ENCODE data around the gene TRIO. TPM values are rescaled to one million over a fixed set of nuclear protein-coding genes. Genes with fewer than 3 reads are reported as not detected.

Gene TRIO
- total and polyA plus RNA-seq, 10 of the 15 experiments (the other 5 are each of a cell fraction or from before 2014, with no cell fraction given) = 5.1 to 96.4 (median 44.6) TPM

- TF ChIP-seq BCL3 (IDR thresholded peaks at IDR 0.05; ENCODE audit: borderline replicate concordance, insufficient read depth, low read depth, low read length, poor library complexity, severe bottlenecking) = no peak
- TF ChIP-seq RBBP5 (conservative IDR thresholded peaks at IDR 0.05) = no peak
- no peak for TF ChIP-seq E4F1 (IDR thresholded peaks at IDR 0.05; ENCODE audit: borderline replicate concordance, partially characterized antibody)
- no peak for TF ChIP-seq SIX5 (IDR thresholded peaks at IDR 0.05; ENCODE audit: low read depth, low read length, severe bottlenecking)
- no peak for TF ChIP-seq CHD2 (IDR thresholded peaks at IDR 0.05; ENCODE audit: borderline replicate concordance, low read depth, low read length)
- no peak for TF ChIP-seq HDAC6 (IDR thresholded peaks at IDR 0.05; ENCODE audit: unreplicated experiment)
- TF ChIP-seq SMAD1 (IDR thresholded peaks at IDR 0.05; ENCODE audit: low read depth, partially characterized antibody) = no peak
- TF ChIP-seq BACH1 (IDR thresholded peaks at IDR 0.05; ENCODE audit: borderline replicate concordance) = no peak
- TF ChIP-seq BCLAF1 (IDR thresholded peaks at IDR 0.05) = no peak
Observed at GRCh38 chr5:14110196-14110595, 32.9 kb upstream of the TRIO start (continued).
